Measurements from ENCODE around the gene NTSR1. TPM values are rescaled to one million over a fixed set of nuclear protein-coding genes. Genes with fewer than 3 reads are reported as not detected.

The NTSR1 gene
- total RNA-seq, 1 donor from 2014 or later, result 0.26 TPM

GRCh38 chr20:62762376-62762775 lies 53.7 kb downstream of the NTSR1 start:
- no peak overlapping the region for H3K4me3 ChIP-seq
- no peaks in the 10 kb centered on the region for H3K36me3 Mint-ChIP-seq
- H3K4me2 ChIP-seq, result no peak overlapping the region
- H3K9me3 Mint-ChIP-seq, result peaks cover 8% of the 10 kb centered on the region
- TF ChIP-seq CTCF (IDR thresholded peaks at IDR 0.05) (no peak), EZH2 (IDR thresholded peaks at IDR 0.05) (no peak), EZH2phosphoT487 (IDR thresholded peaks at IDR 0.05) (no peak)
- no peak overlapping the region for H2AFZ ChIP-seq (replicated peaks)
- no peak for DNase-seq (ENCODE audit: low spot score)
- no peak overlapping the region for H3K4me3 Mint-ChIP-seq
- H3K9me3 ChIP-seq (ENCODE audit: low read depth), result no peaks in the 10 kb centered on the region
- H3K36me3 ChIP-seq, result no peaks in the 10 kb centered on the region
- peaks cover 17% of the 10 kb centered on the region for H3K4me1 ChIP-seq
- no peak overlapping the region for H3K27ac Mint-ChIP-seq
- H3K4me1 Mint-ChIP-seq, result peaks cover 18% of the 10 kb centered on the region
- peaks cover 2% of the 10 kb centered on the region for H3K27me3 ChIP-seq
- H3K79me2 ChIP-seq (ENCODE audit: low read depth), result no peaks in the 10 kb centered on the region
- peaks cover 10% of the 10 kb centered on the region for H3K27me3 Mint-ChIP-seq (ENCODE audit: insufficient read depth, low read depth)
- no peaks in the 10 kb centered on the region for H4K20me1 ChIP-seq (ENCODE audit: low read depth)
- peaks cover 8% of the 10 kb centered on the region for H3F3A ChIP-seq (ENCODE audit: low read depth)
- no peak overlapping the region for H3K9ac ChIP-seq
- H3K27ac ChIP-seq, result no peak overlapping the region

- Mint-ChIP-seq H3K4me1 (peaks cover 19% of the 10 kb centered on the region), H3K4me3 (no peak overlapping the region), H3K36me3 (no peaks in the 10 kb centered on the region), H3K27me3 (ENCODE audit: insufficient read depth, low read depth) (peaks cover 6% of the 10 kb centered on the region), H3K9me3 (peaks cover 4% of the 10 kb centered on the region), H3K27ac (no peak overlapping the region)
- TF ChIP-seq EZH2phosphoT487 (IDR thresholded peaks at IDR 0.05), result no peak
- TF ChIP-seq EZH2 (IDR thresholded peaks at IDR 0.05), result no peak
- TF ChIP-seq CTCF (IDR thresholded peaks at IDR 0.05), result no peak
- H3K79me2 ChIP-seq (ENCODE audit: low read depth), result no peaks in the 10 kb centered on the region
- H2AFZ ChIP-seq (replicated peaks), result no peak overlapping the region
- H3K27me3 ChIP-seq, result no peaks in the 10 kb centered on the region
- H3K4me1 ChIP-seq, result peaks cover 17% of the 10 kb centered on the region
- H3K36me3 ChIP-seq, result no peaks in the 10 kb centered on the region
- peaks cover 8% of the 10 kb centered on the region for H3F3A ChIP-seq (ENCODE audit: low read depth)
- H3K4me2 ChIP-seq, result no peak overlapping the region
- H3K4me3 ChIP-seq, result no peak overlapping the region
- H3K9ac ChIP-seq, result no peak overlapping the region
- no peaks in the 10 kb centered on the region for H3K9me3 ChIP-seq (ENCODE audit: low read depth)
- no peaks in the 10 kb centered on the region for H4K20me1 ChIP-seq (ENCODE audit: low read depth)
- no peak overlapping the region for H3K27ac ChIP-seq
- DNase-seq (ENCODE audit: low spot score), result no peak
These were observed 54.2 kb downstream of the NTSR1 start for GRCh38 chr20:62762801-62763368.

- TF ChIP-seq EZH2 (IDR thresholded peaks at IDR 0.05) (no peak), EZH2phosphoT487 (IDR thresholded peaks at IDR 0.05) (no peak), CTCF (IDR thresholded peaks at IDR 0.05) (no peak)
- H2AFZ ChIP-seq (replicated peaks), result no peak overlapping the region
- H3K4me1 Mint-ChIP-seq, result peaks cover 24% of the 10 kb centered on the region
- no peak overlapping the region for H3K4me2 ChIP-seq
- no peaks in the 10 kb centered on the region for H3K79me2 ChIP-seq (ENCODE audit: low read depth)
- peaks cover 21% of the 10 kb centered on the region for H3K4me1 ChIP-seq
- H3K27me3 ChIP-seq, result no peaks in the 10 kb centered on the region
- no peak overlapping the region for H3K27ac Mint-ChIP-seq
- no peaks in the 10 kb centered on the region for H3K36me3 ChIP-seq
- no peak overlapping the region for H3K4me3 Mint-ChIP-seq
- H3K9me3 Mint-ChIP-seq, result peaks cover 2% of the 10 kb centered on the region
- peaks cover 6% of the 10 kb centered on the region for H3K27me3 Mint-ChIP-seq (ENCODE audit: insufficient read depth, low read depth)
- no peak overlapping the region for H3K4me3 ChIP-seq
- no peaks in the 10 kb centered on the region for H3K9me3 ChIP-seq (ENCODE audit: low read depth)
- H4K20me1 ChIP-seq (ENCODE audit: low read depth), result no peaks in the 10 kb centered on the region
- no peaks in the 10 kb centered on the region for H3K36me3 Mint-ChIP-seq
- no peak overlapping the region for H3K27ac ChIP-seq
- DNase-seq (ENCODE audit: low spot score), result no peak
- H3F3A ChIP-seq (ENCODE audit: low read depth), result peaks cover 8% of the 10 kb centered on the region
- H3K9ac ChIP-seq, result no peak overlapping the region
These were observed 54.8 kb downstream of the NTSR1 start for GRCh38 chr20:62763404-62763803.

Data from neural progenitor cell (in vitro differentiated cells).